K562 (cell line): ENCODE measurements around the gene PMPCB. TPM values are rescaled to one million over a fixed set of nuclear protein-coding genes. Genes with fewer than 3 reads are reported as not detected.

Experiments
- BACH1 ChIP-seq: fragments of 200-800 bp; sonication (Bioruptor generic); IDR thresholded peaks from 2 replicates; pipeline ENCODE4 v1.6.1; 2016; ENCODE audit warnings: missing genetic modification characterization, missing compliant biosample characterization
- EHMT2 ChIP-seq: fragments of 450-650 bp; IDR thresholded peaks from 2 replicates; pipeline ENCODE4 v1.6.1; 2018; ENCODE audit warnings: antibody characterized with exemption
- EZH2 ChIP-seq: IDR thresholded peaks from 2 replicates; pipeline ENCODE4 v1.6.1; 2012; ENCODE audit warnings: low read depth, mild to moderate bottlenecking, inconsistent platforms, low read length, borderline replicate concordance
- GTF2A2 ChIP-seq: IDR thresholded peaks from 2 replicates; pipeline ENCODE4 v1.6.1; 2016; ENCODE audit warnings: mild to moderate bottlenecking, missing genetic modification characterization, missing compliant biosample characterization
- LEF1 ChIP-seq: fragments of 450-650 bp; IDR thresholded peaks from 2 replicates; pipeline ENCODE4 v1.6.1; 2016; ENCODE audit warnings: mild to moderate bottlenecking
- NEUROD1 ChIP-seq: fragments of 150-350 bp; IDR thresholded peaks from 2 replicates; pipeline ENCODE4 v1.6.1; 2014; ENCODE audit warnings: borderline replicate concordance, low read length, low read depth; ENCODE audit not compliant: partially characterized antibody
- PPARD ChIP-seq: fragments of 250-450 bp; sonication (Bioruptor Pico); IDR thresholded peaks from 2 replicates; pipeline ENCODE4 v1.8.0; 2022; ENCODE audit warnings: inconsistent platforms, mild to moderate bottlenecking, moderate library complexity
- PURB ChIP-seq: sonication (generic); formaldehyde crosslinking; IDR thresholded peaks from 2 replicates; pipeline ENCODE4 v1.9.0; 2021; ENCODE audit warnings: low read depth, mild to moderate bottlenecking, missing genetic modification reagents
- RBBP5 ChIP-seq: fragments of 200-600 bp; sonication (generic); IDR thresholded peaks from 2 replicates; pipeline ENCODE4 v1.6.1; 2012; ENCODE audit warnings: borderline replicate concordance, mild to moderate bottlenecking, low read length, control low read depth, inconsistent platforms; ENCODE audit not compliant: insufficient read depth, poor library complexity, severe bottlenecking
- SMC3 ChIP-seq: conservative IDR thresholded peaks from 2 replicates; pipeline ENCODE4 v1.6.1; 2011; ENCODE audit warnings: low read depth, low read length, improper control_type of control experiment; ENCODE audit not compliant: insufficient read depth
- SPI1 ChIP-seq: IDR thresholded peaks from 2 replicates; pipeline ENCODE4 v1.6.1; 2011; ENCODE audit warnings: low read depth, low read length, control low read depth, borderline replicate concordance
- SRSF1 ChIP-seq: fragments of 200-400 bp; formaldehyde crosslinking; IDR thresholded peaks from 2 replicates; pipeline ENCODE4 v1.6.1; 2017; ENCODE audit warnings: mild to moderate bottlenecking, low read depth, low read length, moderate library complexity
- TBP ChIP-seq: optimal IDR thresholded peaks from 2 replicates; pipeline ENCODE3; 2011; ENCODE audit warnings: low read depth, low read length, improper control_type of control experiment
- TCF3 ChIP-seq: sonication (generic); formaldehyde crosslinking; IDR thresholded peaks from 2 replicates; pipeline ENCODE4 v1.4.0; 2020; ENCODE audit warnings: mild to moderate bottlenecking, missing genetic modification reagents
- TCF7L2 ChIP-seq: fragments of 150-350 bp; IDR thresholded peaks from 2 replicates; pipeline ENCODE4 v1.6.1; 2016; ENCODE audit warnings: low read depth, mild to moderate bottlenecking, low read length, moderate library complexity
- XRCC4 ChIP-seq: IDR thresholded peaks from one replicate; pipeline ENCODE4 v1.6.1; 2011; ENCODE audit not compliant: insufficient read depth, insufficient read length; ENCODE audit errors: extremely low read depth
- ZNF121 ChIP-seq: sonication (generic); formaldehyde crosslinking; conservative IDR thresholded peaks from 2 replicates; pipeline ENCODE4 v1.8.0; 2022; ENCODE audit warnings: missing genetic modification reagents
- ZNF561 ChIP-seq: fragments of 450-650 bp; formaldehyde crosslinking; conservative IDR thresholded peaks from 2 replicates; pipeline ENCODE4 v1.4.0; 2020; ENCODE audit warnings: mild to moderate bottlenecking, moderate library complexity
- ZNF75A ChIP-seq: fragments of 450-650 bp; formaldehyde crosslinking; IDR thresholded peaks from 2 replicates; pipeline ENCODE4 v1.4.0; 2020; ENCODE audit warnings: mild to moderate bottlenecking
- polyA plus RNA-seq, 8 experiments: library from polyadenylated mRNA; depleted of rRNA in 4 of 8; stranded (reverse) in 5 of 8; unstranded in 3 of 8; fragments of >200 nt; fragmentation: Nextera tagmentation in 2 of 8; fragmentation: Illumina TruSeq in 1 of 8; extraction: Ambion mirVana in 2 of 8; extraction: Trizol in 1 of 8; gene quantifications; 2 replicates each; pipeline versions ENCODE4 v1.2.1 to v1.2.3, GENCODE V29; 2011 to 2014; ENCODE audit warnings: inconsistent platforms in 1 of 8, missing spikeins in 1 of 8
- total RNA-seq, 7 experiments: library from RNA; depleted of rRNA in 6 of 7; stranded (reverse); fragments of >200 nt in 6 of 7; fragmentation: Illumina TruSeq in 2 of 7; extraction: Trizol in 2 of 7; gene quantifications; 2 replicates each; pipeline versions ENCODE4 v1.2.1 to v1.2.3, GENCODE V29; 2011 to 2021; ENCODE audit warnings: low replicate concordance in 1 of 7
- TF ChIP-seq, protein P1 (sequence below): sonication (generic); formaldehyde crosslinking; IDR thresholded peaks from 2 replicates; pipeline ENCODE4 v1.8.0; 2022; ENCODE audit warnings: mild to moderate bottlenecking, missing genetic modification reagents
- TF ChIP-seq, protein P2 (sequence below): fragments of 450-650 bp; IDR thresholded peaks from 2 replicates; pipeline ENCODE4 v1.7.0; 2016; ENCODE audit warnings: borderline replicate concordance
- TF ChIP-seq, protein P3 (sequence below): sonication (generic); formaldehyde crosslinking; IDR thresholded peaks from 2 replicates; pipeline ENCODE4 v1.8.1; 2022; ENCODE audit warnings: missing genetic modification reagents

Gene PMPCB
- total and polyA plus RNA-seq, 9 of the 15 experiments (the other 6 are each of a cell fraction or from before 2014, with no cell fraction given), result 61.2 to 209 (median 105) TPM

DNA sequence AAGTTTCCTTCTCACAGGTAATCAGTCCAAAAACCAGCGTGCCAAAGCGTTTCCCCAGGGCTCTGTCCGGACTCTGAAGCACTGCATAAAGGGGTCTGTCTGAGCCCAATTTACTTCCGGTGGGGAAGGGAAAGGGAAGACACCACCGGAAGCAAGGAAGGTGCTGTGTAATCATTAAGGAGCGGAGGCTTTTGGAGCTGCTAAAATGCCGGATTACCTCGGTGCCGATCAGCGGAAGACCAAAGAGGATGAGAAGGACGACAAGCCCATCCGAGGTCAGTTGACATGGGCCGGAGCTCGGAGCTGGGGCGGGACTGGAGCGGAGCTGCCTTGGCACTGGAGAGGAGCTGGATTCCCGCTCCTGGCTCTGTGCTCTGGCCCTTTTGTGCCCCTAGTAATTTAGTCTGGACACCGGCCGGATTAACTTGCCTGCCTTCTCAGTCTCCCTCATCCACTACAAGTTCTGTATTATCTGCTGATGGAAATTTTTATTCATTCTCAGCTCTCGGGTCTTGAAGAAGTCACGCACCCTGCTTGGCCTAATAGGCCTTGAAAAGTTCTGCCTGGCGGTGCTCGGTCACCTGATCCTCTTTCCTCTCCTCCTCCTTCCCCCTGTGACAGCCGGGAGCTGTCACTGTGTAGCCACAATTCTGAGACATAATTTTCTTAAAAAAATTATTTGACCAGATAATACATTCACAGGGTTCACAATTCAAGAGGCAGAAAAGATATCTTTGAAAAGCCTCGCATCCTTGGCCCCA, 50.5 kb downstream of the PMPCB start, which contains the start of gene PSMC2 (continued):
- TF ChIP-seq, protein P1, sequence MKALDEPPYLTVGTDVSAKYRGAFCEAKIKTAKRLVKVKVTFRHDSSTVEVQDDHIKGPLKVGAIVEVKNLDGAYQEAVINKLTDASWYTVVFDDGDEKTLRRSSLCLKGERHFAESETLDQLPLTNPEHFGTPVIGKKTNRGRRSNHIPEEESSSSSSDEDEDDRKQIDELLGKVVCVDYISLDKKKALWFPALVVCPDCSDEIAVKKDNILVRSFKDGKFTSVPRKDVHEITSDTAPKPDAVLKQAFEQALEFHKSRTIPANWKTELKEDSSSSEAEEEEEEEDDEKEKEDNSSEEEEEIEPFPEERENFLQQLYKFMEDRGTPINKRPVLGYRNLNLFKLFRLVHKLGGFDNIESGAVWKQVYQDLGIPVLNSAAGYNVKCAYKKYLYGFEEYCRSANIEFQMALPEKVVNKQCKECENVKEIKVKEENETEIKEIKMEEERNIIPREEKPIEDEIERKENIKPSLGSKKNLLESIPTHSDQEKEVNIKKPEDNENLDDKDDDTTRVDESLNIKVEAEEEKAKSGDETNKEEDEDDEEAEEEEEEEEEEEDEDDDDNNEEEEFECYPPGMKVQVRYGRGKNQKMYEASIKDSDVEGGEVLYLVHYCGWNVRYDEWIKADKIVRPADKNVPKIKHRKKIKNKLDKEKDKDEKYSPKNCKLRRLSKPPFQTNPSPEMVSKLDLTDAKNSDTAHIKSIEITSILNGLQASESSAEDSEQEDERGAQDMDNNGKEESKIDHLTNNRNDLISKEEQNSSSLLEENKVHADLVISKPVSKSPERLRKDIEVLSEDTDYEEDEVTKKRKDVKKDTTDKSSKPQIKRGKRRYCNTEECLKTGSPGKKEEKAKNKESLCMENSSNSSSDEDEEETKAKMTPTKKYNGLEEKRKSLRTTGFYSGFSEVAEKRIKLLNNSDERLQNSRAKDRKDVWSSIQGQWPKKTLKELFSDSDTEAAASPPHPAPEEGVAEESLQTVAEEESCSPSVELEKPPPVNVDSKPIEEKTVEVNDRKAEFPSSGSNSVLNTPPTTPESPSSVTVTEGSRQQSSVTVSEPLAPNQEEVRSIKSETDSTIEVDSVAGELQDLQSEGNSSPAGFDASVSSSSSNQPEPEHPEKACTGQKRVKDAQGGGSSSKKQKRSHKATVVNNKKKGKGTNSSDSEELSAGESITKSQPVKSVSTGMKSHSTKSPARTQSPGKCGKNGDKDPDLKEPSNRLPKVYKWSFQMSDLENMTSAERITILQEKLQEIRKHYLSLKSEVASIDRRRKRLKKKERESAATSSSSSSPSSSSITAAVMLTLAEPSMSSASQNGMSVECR (CRISPR knock-in tag), result peak; percentile 88
- TF ChIP-seq LEF1 (0 out of 2 replicates have a peak, but pooled peaks have one; percentile 52), GTF2A2 (no peak), TBP (peak; percentile 89), XRCC4 (no peak), ZNF75A (CRISPR knock-in tag) (no peak), SMC3 (no peak), TCF7L2 (no peak), PURB (no peak), EHMT2 (no peak), ZNF561 (no peak), EZH2 (no peak), SPI1 (0 out of 2 replicates have a peak, but pooled peaks have one; percentile 16), RBBP5 (peak; percentile 85), NEUROD1 (peak; percentile 64), SRSF1 (no peak), PPARD (CRISPR knock-in tag) (no peak), ZNF121 (CRISPR knock-in tag) (no peak), TCF3 (CRISPR knock-in tag) (no peak; the same call in 1 of the 2 replicates), BACH1 (tag) (peak; percentile 73)
- TF ChIP-seq, protein P2, sequence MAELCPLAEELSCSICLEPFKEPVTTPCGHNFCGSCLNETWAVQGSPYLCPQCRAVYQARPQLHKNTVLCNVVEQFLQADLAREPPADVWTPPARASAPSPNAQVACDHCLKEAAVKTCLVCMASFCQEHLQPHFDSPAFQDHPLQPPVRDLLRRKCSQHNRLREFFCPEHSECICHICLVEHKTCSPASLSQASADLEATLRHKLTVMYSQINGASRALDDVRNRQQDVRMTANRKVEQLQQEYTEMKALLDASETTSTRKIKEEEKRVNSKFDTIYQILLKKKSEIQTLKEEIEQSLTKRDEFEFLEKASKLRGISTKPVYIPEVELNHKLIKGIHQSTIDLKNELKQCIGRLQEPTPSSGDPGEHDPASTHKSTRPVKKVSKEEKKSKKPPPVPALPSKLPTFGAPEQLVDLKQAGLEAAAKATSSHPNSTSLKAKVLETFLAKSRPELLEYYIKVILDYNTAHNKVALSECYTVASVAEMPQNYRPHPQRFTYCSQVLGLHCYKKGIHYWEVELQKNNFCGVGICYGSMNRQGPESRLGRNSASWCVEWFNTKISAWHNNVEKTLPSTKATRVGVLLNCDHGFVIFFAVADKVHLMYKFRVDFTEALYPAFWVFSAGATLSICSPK, result no peak
- TF ChIP-seq, protein P3, sequence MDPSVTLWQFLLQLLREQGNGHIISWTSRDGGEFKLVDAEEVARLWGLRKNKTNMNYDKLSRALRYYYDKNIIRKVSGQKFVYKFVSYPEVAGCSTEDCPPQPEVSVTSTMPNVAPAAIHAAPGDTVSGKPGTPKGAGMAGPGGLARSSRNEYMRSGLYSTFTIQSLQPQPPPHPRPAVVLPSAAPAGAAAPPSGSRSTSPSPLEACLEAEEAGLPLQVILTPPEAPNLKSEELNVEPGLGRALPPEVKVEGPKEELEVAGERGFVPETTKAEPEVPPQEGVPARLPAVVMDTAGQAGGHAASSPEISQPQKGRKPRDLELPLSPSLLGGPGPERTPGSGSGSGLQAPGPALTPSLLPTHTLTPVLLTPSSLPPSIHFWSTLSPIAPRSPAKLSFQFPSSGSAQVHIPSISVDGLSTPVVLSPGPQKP (CRISPR knock-in tag), result no peak
